ENCODE measurements around the gene SLC4A4. TPM values are rescaled to one million over a fixed set of nuclear protein-coding genes. Genes with fewer than 3 reads are reported as not detected.

The SLC4A4 gene
- total RNA-seq, 2 experiments from 2014 or later: not detected

- DNase-seq: no peak
- CTCF ChIA-PET: no interaction called here
- H3K27me3 Mint-ChIP-seq (ENCODE audit: low read depth): peaks cover 3% of the 10 kb centered on the region
- no peaks in the 10 kb centered on the region for H3K4me1 Mint-ChIP-seq (ENCODE audit: low read depth)
- intact Hi-C loops (cut with micrococcal nuclease): no loop called here
- no peaks in the 10 kb centered on the region for H3K36me3 Mint-ChIP-seq (ENCODE audit: low read depth)
- H3K9me3 Mint-ChIP-seq: peaks cover 3% of the 10 kb centered on the region
- no peak overlapping the region for H3K4me3 Mint-ChIP-seq
- H3K27ac Mint-ChIP-seq: no peak overlapping the region
These were observed 232.5 kb downstream of the SLC4A4 start for GRCh38 chr4:71571346-71571745.

- no peaks in the 10 kb centered on the region for H3K4me1 Mint-ChIP-seq (ENCODE audit: low read depth)
- no peak overlapping the region for H3K27ac Mint-ChIP-seq
- CTCF ChIA-PET: no interaction called here
- intact Hi-C loops (cut with micrococcal nuclease): no loop called here
- H3K4me3 Mint-ChIP-seq: no peak overlapping the region
- no peaks in the 10 kb centered on the region for H3K27me3 Mint-ChIP-seq (ENCODE audit: low read depth)
- peaks cover 9% of the 10 kb centered on the region for H3K9me3 Mint-ChIP-seq
- H3K36me3 Mint-ChIP-seq (ENCODE audit: low read depth): no peaks in the 10 kb centered on the region
- DNase-seq: no peak
These were observed 245.2 kb downstream of the SLC4A4 start for GRCh38 chr4:71583971-71584370.

GRCh38 chr4:71584585-71584984, 245.8 kb downstream of the SLC4A4 start:
- intact Hi-C loops (cut with micrococcal nuclease): no loop called here
- Mint-ChIP-seq H3K4me3 (no peak overlapping the region), H3K36me3 (ENCODE audit: low read depth) (no peaks in the 10 kb centered on the region), H3K4me1 (ENCODE audit: low read depth) (no peaks in the 10 kb centered on the region), H3K9me3 (peaks cover 12% of the 10 kb centered on the region), H3K27me3 (ENCODE audit: low read depth) (no peaks in the 10 kb centered on the region), H3K27ac (no peak overlapping the region)
- DNase-seq: no peak
- CTCF ChIA-PET: no interaction called here

GRCh38 chr4:71586087-71586763, 247.4 kb downstream of the SLC4A4 start:
- DNase-seq: no peak
- H3K27ac Mint-ChIP-seq: no peak overlapping the region
- H3K4me1 Mint-ChIP-seq (ENCODE audit: low read depth): no peaks in the 10 kb centered on the region
- no peak overlapping the region for H3K4me3 Mint-ChIP-seq
- H3K27me3 Mint-ChIP-seq (ENCODE audit: low read depth): no peaks in the 10 kb centered on the region
- intact Hi-C loops (cut with micrococcal nuclease): no loop called here
- no peaks in the 10 kb centered on the region for H3K36me3 Mint-ChIP-seq (ENCODE audit: low read depth)
- peaks cover 15% of the 10 kb centered on the region for H3K9me3 Mint-ChIP-seq
- CTCF ChIA-PET: no interaction called here

- intact Hi-C loops (cut with micrococcal nuclease): no loop called here
- DNase-seq: no peak
- no peaks in the 10 kb centered on the region for H3K36me3 Mint-ChIP-seq (ENCODE audit: low read depth)
- H3K27ac Mint-ChIP-seq: no peak overlapping the region
- H3K4me3 Mint-ChIP-seq: no peak overlapping the region
- H3K4me1 Mint-ChIP-seq (ENCODE audit: low read depth): no peaks in the 10 kb centered on the region
- CTCF ChIA-PET: interaction anchor here (0.6 kb wide), 1 partner anchor 111 kb away, joined by 4 read pairs; no protein-coding TSS in a partner anchor
- H3K9me3 Mint-ChIP-seq: peaks cover 7% of the 10 kb centered on the region
- H3K27me3 Mint-ChIP-seq (ENCODE audit: low read depth): peaks cover 2% of the 10 kb centered on the region
These were observed 249.2 kb downstream of the SLC4A4 start for GRCh38 chr4:71587995-71588394.

- H3K4me3 Mint-ChIP-seq: no peak overlapping the region
- intact Hi-C loops (cut with micrococcal nuclease): no loop called here
- H3K9me3 Mint-ChIP-seq: peaks cover 7% of the 10 kb centered on the region
- no peak overlapping the region for H3K27ac Mint-ChIP-seq
- H3K27me3 Mint-ChIP-seq (ENCODE audit: low read depth): peaks cover 2% of the 10 kb centered on the region
- no peaks in the 10 kb centered on the region for H3K4me1 Mint-ChIP-seq (ENCODE audit: low read depth)
- no peak for DNase-seq
- H3K36me3 Mint-ChIP-seq (ENCODE audit: low read depth): no peaks in the 10 kb centered on the region
- CTCF ChIA-PET: interaction anchor here (1.1 to 2.1 kb wide), 2 partner anchors 11 to 43 kb away, joined by 4 to 5 read pairs; no protein-coding TSS in a partner anchor
These were observed 254.0 kb downstream of the SLC4A4 start for GRCh38 chr4:71592793-71593192.

- CTCF ChIA-PET: interaction anchor here (2.1 kb wide), 1 partner anchor 12 kb away, joined by 5 read pairs; no protein-coding TSS in a partner anchor
- no peak overlapping the region for H3K4me3 Mint-ChIP-seq
These were observed 254.5 kb downstream of the SLC4A4 start for GRCh38 chr4:71593311-71593710.

GRCh38 chr4:71595576-71596108, 256.8 kb downstream of the SLC4A4 start:
- intact Hi-C loops (cut with micrococcal nuclease): no loop called here
- H3K36me3 Mint-ChIP-seq (ENCODE audit: low read depth): no peaks in the 10 kb centered on the region
- no peaks in the 10 kb centered on the region for H3K9me3 Mint-ChIP-seq
- H3K4me3 Mint-ChIP-seq: no peak overlapping the region
- peaks cover 7% of the 10 kb centered on the region for H3K27me3 Mint-ChIP-seq (ENCODE audit: low read depth)
- CTCF ChIA-PET: no interaction called here
- DNase-seq: no peak
- H3K4me1 Mint-ChIP-seq (ENCODE audit: low read depth): no peaks in the 10 kb centered on the region
- H3K27ac Mint-ChIP-seq: no peak overlapping the region

More at GRCh38 chr4:71593311-71593710, 254.5 kb downstream of the SLC4A4 start:
- Mint-ChIP-seq H3K9me3 (peaks cover 7% of the 10 kb centered on the region), H3K4me1 (ENCODE audit: low read depth) (no peaks in the 10 kb centered on the region), H3K27ac (no peak overlapping the region), H3K27me3 (ENCODE audit: low read depth) (peaks cover 7% of the 10 kb centered on the region), H3K36me3 (ENCODE audit: low read depth) (no peaks in the 10 kb centered on the region)
- DNase-seq: no peak
- intact Hi-C loops (cut with micrococcal nuclease): no loop called here

GRCh38 chr4:71599578-71599977, 260.8 kb downstream of the SLC4A4 start:
- no peaks in the 10 kb centered on the region for H3K4me1 Mint-ChIP-seq (ENCODE audit: low read depth)
- intact Hi-C loops (cut with micrococcal nuclease): no loop called here
- DNase-seq: no peak
- peaks cover 4% of the 10 kb centered on the region for H3K27me3 Mint-ChIP-seq (ENCODE audit: low read depth)
- no peaks in the 10 kb centered on the region for H3K9me3 Mint-ChIP-seq
- no peak overlapping the region for H3K27ac Mint-ChIP-seq
- CTCF ChIA-PET: no interaction called here
- no peak overlapping the region for H3K4me3 Mint-ChIP-seq
- H3K36me3 Mint-ChIP-seq (ENCODE audit: low read depth): no peaks in the 10 kb centered on the region

- Mint-ChIP-seq H3K27ac (no peak overlapping the region), H3K4me3 (no peak overlapping the region), H3K27me3 (ENCODE audit: low read depth) (peaks cover 4% of the 10 kb centered on the region), H3K4me1 (ENCODE audit: low read depth) (no peaks in the 10 kb centered on the region), H3K9me3 (peaks cover 2% of the 10 kb centered on the region), H3K36me3 (ENCODE audit: low read depth) (no peaks in the 10 kb centered on the region)
- DNase-seq: no peak
- CTCF ChIA-PET: no interaction called here
- intact Hi-C loops (cut with micrococcal nuclease): no loop called here
These were observed 263.6 kb downstream of the SLC4A4 start for GRCh38 chr4:71602289-71602900.

GRCh38 chr4:71604785-71605184, 266.0 kb downstream of the SLC4A4 start:
- no peak overlapping the region for H3K27ac Mint-ChIP-seq
- H3K4me3 Mint-ChIP-seq: no peak overlapping the region
- H3K36me3 Mint-ChIP-seq (ENCODE audit: low read depth): no peaks in the 10 kb centered on the region
- peaks cover under 1% of the 10 kb centered on the region for H3K27me3 Mint-ChIP-seq (ENCODE audit: low read depth)
- CTCF ChIA-PET: no interaction called here
- intact Hi-C loops (cut with micrococcal nuclease): no loop called here
- H3K9me3 Mint-ChIP-seq: peaks cover 4% of the 10 kb centered on the region
- no peak for DNase-seq
- H3K4me1 Mint-ChIP-seq (ENCODE audit: low read depth): no peaks in the 10 kb centered on the region

GRCh38 chr4:71607109-71607508, 268.3 kb downstream of the SLC4A4 start:
- H3K27ac Mint-ChIP-seq: no peak overlapping the region
- H3K36me3 Mint-ChIP-seq (ENCODE audit: low read depth): no peaks in the 10 kb centered on the region
- H3K4me1 Mint-ChIP-seq (ENCODE audit: low read depth): no peaks in the 10 kb centered on the region

More at GRCh38 chr4:71607109-71607508, 268.3 kb downstream of the SLC4A4 start:
- CTCF ChIA-PET: no interaction called here
- H3K4me3 Mint-ChIP-seq: no peak overlapping the region
- H3K9me3 Mint-ChIP-seq: peaks cover 4% of the 10 kb centered on the region
- no peak for DNase-seq
- H3K27me3 Mint-ChIP-seq (ENCODE audit: low read depth): peaks cover 4% of the 10 kb centered on the region
- intact Hi-C loops (cut with micrococcal nuclease): no loop called here

All from activated naive CD4-positive, alpha-beta T cell treated with anti-CD3 and anti-CD28 coated beads for 36 hours (primary cell).